GM18498 (cell line): Measurements from ENCODE around the gene CSNK1G1.
A peak's percentile ranks its signal among the peaks of the same experiment; 100 is the strongest.
"Not testable (repeated sequence)": the region's sequence is repeated elsewhere in the genome, so short reads cannot be mapped to it uniquely, and the experiment has no call there.

Experiments used
- ATAC-seq: cut with Tn5 transposase; IDR thresholded peaks from one replicate; pipeline ENCODE4 v1.9.1; 2021; ENCODE audit warnings: mild to moderate bottlenecking, moderate library complexity; ENCODE audit not compliant: unreplicated experiment

CSNK1G1 gene

DNA sequence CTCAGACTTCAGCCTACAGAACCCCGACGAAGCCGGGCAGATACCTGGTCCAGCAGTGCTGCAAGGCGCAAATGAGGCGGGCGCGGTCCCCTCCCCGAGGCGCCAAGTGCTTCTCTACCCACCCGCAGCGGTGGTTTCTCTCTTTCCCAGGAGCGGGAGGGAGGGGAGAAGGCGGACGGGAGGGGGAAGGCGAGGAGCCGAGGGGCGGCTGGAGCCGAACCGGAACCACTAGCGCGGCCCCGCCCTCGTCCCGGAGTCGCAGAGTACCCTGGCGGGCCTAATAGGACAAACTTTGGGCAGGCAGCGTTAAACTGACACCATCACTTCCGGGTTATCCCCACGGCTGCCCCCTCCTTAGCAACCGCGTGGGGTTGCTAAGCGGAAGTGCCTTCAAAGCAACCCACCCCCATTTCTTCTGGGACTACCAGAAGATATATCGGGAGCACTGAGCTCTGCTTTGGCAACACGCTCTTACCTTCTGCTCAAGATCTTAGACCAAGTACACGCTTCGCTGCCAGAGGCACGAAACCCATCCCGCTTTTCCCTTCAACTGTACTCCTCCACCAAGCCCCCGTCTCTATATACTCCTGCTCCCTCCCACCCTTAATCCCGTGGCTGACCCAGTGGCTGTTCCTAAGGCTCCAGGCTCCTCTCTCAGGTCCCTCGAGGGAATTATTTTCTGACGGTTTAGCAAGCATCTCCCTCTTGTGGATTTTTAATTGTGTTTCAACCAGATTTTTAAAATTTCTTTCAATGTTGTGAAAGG lies at the start of gene CSNK1G1:
Gene CSNK1G1, minus strand, starts transcription at position 230 of the 766 bp plus-strand sequence. CDS start 55,674 bp downstream, outside the sequence.
- ATAC-seq = peak; percentile 97

DNA sequence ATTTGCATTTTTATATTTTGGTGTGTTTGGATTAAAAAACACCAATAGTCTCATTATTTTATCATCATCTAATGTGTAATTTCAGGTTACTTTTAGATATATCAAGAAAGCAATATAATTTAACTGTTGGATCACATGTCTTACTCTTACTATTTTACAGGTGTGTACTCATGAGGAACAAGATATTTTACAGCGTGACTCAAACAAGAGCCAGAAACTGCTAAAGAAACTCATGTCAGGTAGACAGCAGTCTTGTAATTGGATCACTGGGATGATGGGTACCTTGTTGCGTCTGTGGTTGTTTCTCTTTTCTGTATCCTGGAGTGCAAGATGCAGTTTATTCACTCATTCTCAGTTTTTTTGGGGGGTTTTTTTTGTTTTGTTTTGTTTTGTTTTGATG lies 44.6 kb upstream of the CSNK1G1 start:
- no peak for ATAC-seq

- ATAC-seq = no peak
Observed at GRCh38 chr15:64398575-64398974, 42.6 kb upstream of the CSNK1G1 start.

- ATAC-seq = no peak
Observed at GRCh38 chr15:64396789-64397188, 40.8 kb upstream of the CSNK1G1 start.

DNA sequence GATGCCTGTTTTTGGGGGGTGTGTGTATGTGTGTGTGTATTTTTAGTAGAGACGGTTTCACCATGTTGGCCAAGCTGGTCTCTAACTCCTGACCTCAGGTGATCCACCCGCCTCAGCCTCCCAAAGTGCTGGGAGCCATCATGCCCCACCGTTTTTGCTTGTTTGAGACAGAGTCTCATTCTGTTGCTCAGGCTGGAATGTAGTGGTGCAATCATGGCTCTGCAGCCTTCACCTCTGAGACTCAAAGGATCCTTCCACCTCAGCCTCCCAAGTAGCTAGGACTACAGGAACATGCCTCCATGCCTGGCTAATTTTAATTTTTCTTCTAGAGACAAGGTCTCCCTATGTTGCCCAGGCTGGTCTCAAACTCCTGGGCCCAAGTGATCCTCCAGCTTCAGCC lies 36.5 kb upstream of the CSNK1G1 start:
- ATAC-seq = not testable (repeated sequence)

- no peak for ATAC-seq
Observed at GRCh38 chr15:64389036-64389435, 33.1 kb upstream of the CSNK1G1 start.

GRCh38 chr15:64387562-64388168 lies 31.7 kb upstream of the CSNK1G1 start, which contains the start of gene TRIP4:
Gene TRIP4 (plus strand): TSS chr15:64387836. CDS start chr15:64387864, 28 bp downstream.
- peak; percentile 97 for ATAC-seq

GRCh38 chr15:64386291-64386690 lies 30.3 kb upstream of the CSNK1G1 start:
- no peak for ATAC-seq

DNA sequence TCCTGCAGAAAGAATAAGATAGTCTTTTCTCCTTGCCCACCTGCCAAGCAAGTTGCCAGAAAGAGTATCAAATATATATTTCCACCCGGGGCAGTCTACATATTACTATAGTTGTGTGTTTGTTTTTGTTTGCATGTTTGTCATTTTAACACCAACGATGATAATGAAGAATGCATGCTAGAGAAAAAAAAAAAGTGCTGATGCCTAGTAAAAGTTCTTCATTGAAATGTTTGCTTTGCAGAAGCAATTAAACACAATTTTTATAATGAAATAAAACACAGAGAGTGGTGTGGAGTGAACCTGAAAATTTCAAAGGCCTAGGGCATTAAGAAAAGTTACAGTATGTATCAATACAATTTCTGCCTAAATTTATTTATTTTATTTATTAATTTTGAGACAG lies 27.8 kb upstream of the CSNK1G1 start:
- no peak for ATAC-seq

DNA sequence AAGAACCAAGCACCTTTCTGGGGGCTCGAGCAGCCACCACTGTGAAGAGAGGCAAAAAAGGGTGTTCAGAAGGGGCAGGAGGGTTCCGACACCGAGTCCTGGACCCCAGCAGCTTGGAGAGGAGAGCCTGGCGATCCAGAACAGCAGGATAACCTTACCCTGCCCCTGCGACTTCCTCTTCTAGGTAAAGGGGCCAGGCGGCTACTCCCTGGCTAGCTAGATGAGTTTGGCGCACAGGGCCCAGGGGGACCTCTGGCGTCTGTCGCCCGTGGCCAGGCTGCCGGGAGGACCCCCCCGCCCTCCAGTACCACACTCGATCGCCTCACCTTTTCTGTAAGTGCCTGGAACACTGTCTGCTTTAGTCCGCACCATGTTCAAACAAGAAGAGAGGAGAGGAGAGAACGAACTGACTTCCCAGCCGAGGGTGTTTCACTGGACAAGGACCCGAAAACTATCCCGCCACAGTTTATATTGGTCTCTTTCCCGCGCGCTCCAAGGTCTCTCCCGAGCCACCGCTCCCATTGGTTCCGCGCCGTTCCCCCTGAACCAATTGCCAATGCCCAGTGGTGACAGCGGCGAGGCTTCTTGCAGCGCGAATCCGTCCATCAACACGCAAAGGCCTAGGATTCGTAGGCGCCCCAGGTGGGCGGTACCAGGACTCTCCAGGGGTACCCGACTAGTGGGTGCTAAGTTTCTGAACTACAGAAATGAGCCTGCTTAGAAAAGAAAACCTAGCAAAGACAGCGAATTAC lies 25.2 kb upstream of the CSNK1G1 start, which contains the start of gene PCLAF:
Gene PCLAF, minus strand, starts transcription at position 442 of the 752 bp plus-strand sequence. Its CDS starts 70 bp downstream, at position 372.
- ATAC-seq = peak; percentile 94

GRCh38 chr15:64380130-64380870 lies 24.3 kb upstream of the CSNK1G1 start:
- not testable (repeated sequence) for ATAC-seq

DNA sequence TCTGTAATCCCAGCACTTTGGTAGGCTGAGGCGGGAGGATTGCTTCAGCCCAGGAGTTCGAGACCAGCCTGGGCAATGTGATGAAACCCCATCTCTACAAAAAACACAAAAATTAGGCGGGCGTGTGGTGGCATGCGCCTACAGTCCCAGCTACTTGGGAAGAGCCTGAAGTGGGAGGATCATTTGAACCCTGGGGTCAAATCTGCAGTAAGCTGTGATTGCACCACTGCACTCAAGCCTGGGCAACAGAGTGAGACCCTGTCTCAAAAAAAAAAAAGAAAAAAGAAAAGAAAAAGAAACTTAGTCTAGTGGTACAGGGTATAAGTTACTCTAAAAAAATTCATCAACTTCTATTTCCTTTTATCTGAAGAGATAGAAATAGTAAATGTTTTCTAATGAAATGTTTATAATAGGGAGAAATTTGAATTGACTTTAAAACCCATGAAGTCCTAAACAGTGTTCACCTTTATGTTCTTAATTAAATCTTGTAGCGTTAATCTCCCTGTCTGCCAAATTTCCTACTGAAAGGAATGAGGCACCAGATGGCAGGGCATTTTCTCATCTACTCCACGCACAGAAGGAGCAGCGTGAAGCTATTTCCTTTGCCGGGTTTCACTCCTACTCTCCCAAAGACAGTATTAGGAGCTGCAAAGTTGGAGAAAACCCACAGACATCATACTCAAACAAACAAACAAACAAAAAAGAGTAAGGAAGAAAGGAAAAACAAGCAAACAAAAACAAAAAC lies 23.4 kb upstream of the CSNK1G1 start:
- ATAC-seq = no peak

- ATAC-seq = no peak
Observed at GRCh38 chr15:64373360-64373759, 17.4 kb upstream of the CSNK1G1 start.

- ATAC-seq = not testable (repeated sequence)
Observed at GRCh38 chr15:64371383-64371782, 15.4 kb upstream of the CSNK1G1 start.

GRCh38 chr15:64369078-64369607 lies 13.2 kb upstream of the CSNK1G1 start:
- no peak for ATAC-seq

GRCh38 chr15:64361259-64361658 lies 5.3 kb upstream of the CSNK1G1 start:
- no peak for ATAC-seq

GRCh38 chr15:64356710-64357040 lies 702 bp upstream of the CSNK1G1 start:
- no peak for ATAC-seq

DNA sequence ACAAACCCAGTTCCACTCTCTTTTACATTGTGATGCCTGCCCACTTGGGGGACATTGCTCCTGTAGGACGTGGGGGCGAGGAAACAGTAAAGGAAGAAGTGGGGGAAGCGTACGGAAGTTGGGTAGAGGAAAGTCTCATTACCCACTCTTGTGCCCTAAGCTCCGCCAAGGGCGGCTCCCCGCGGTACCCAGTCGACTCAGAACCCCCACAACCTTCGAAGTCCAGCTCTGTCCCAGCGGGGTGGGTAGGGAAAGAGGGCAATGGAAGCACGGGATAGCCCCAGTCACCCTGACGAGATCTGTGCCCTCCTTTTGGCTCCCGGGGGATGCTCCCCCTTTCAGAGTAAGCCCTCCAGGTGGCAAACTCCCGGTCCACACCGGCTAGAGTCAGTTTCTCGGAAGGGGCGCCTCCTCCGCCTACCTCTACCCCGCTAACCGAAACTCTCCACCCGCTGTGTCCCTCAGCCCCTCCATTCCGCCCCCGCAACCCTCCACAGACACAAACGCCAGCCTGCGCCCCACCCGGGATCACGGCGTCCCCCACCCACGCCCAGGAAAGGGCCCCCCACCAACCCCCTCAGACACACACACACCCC lies 527 bp downstream of the CSNK1G1 start:
- ATAC-seq = peak; percentile 20

GRCh38 chr15:64354688-64355344 lies 1.2 kb downstream of the CSNK1G1 start:
- ATAC-seq = no peak
